Gastrocnemius medialis (tissue), 4 donors: ENCODE results near the gene FAM118B. TPM values are rescaled to one million over a fixed set of nuclear protein-coding genes. Genes with fewer than 3 reads are reported as not detected.
A peak's percentile ranks its signal among the peaks of the same experiment; 100 is the strongest.

Source experiments
- ATAC-seq, 2 donors: fragments of 150-250 bp; one replicate each; pipeline ENCODE4 v1.9.1; 2016
- DNase-seq, 2 donors: peaks; one replicate each; pipeline ENCODE4 v3.0.0-alpha.2; 2019
- H3K27ac ChIP-seq, 4 donors: fragments of 200-600 bp; sonication (generic); 1 replicate in 1 of 4; 2 replicates in 3 of 4; pipeline ENCODE4 v1.5.1; 2016 to 2018; ENCODE audit warnings: mild to moderate bottlenecking in 2 of 4, moderate library complexity in 1 of 4
- H3K27me3 ChIP-seq, 3 donors: fragments of 200-600 bp; sonication (generic) in 2 of 3; 1 replicate in 1 of 3; 2 replicates in 2 of 3; pipeline versions ENCODE4 v1.5.1 to v1.6.0; 2016 to 2019; ENCODE audit warnings: mild to moderate bottlenecking in 1 of 3, moderate library complexity in 1 of 3
- H3K36me3 ChIP-seq, 2 donors: fragments of 200-600 bp; sonication (generic) in 1 of 2; one replicate each; pipeline ENCODE4 v1.5.1; 2017 to 2018
- H3K4me1 ChIP-seq, 2 donors: fragments of 200-600 bp; sonication (generic) in 1 of 2; one replicate each; pipeline ENCODE4 v1.5.1; 2016 to 2017; ENCODE audit warnings: mild to moderate bottlenecking in 2 of 2
- H3K4me3 ChIP-seq, 4 donors: fragments of 200-600 bp; sonication (generic) in 3 of 4; 1 replicate in 1 of 4; 2 replicates in 3 of 4; pipeline ENCODE4 v1.5.1; 2016 to 2019; ENCODE audit warnings: mild to moderate bottlenecking in 2 of 4
- H3K9me3 ChIP-seq, 3 donors: fragments of 200-600 bp; sonication (generic) in 2 of 3; 1 replicate in 1 of 3; 2 replicates in 2 of 3; pipeline ENCODE4 v1.5.1; 2016 to 2019
- POLR2A ChIP-seq, 2 donors: fragments of 450-650 bp; IDR thresholded peaks; one replicate each; pipeline ENCODE4 v1.6.1; 2017; ENCODE audit warnings: antibody characterized with exemption in 2 of 2, mild to moderate bottlenecking in 2 of 2, moderate library complexity in 2 of 2
- in situ Hi-C, 4 donors: fragments of 200-750 bp; cut with MboI; loops; one replicate each; pipeline versions ENCODE4 v1.15.0 to v1.8.0; 2017; ENCODE audit warnings: low sequenced_read_pairs in 4 of 4
- intact Hi-C: fragments of 100-400 bp; cut with DNase I; formaldehyde crosslinking; loops from one replicate; pipeline ENCODE4 v1.15.1; 2023; ENCODE audit warnings: low total_unique reads
- total RNA-seq, 4 donors: library from RNA; depleted of rRNA; stranded (reverse); fragments of >200 nt; gene quantifications; one replicate each; pipeline versions ENCODE4 v1.1.0 to v1.2.3, GENCODE V29; 2016
- TF ChIP-seq, protein P1 (sequence below), 5 experiments: fragments of 450-650 bp in 3 of 5; fragments of 200-600 bp in 2 of 5; sonication (generic) in 2 of 5; IDR thresholded peaks in 4 of 5; conservative IDR thresholded peaks in 1 of 5; 1 replicate in 4 of 5; 2 replicates in 1 of 5; pipeline ENCODE4 v1.5.1; 2016 to 2019; ENCODE audit warnings: antibody characterized with exemption in 5 of 5, mild to moderate bottlenecking in 3 of 5, moderate library complexity in 3 of 5

Gene FAM118B
- total RNA-seq, 4 donors from 2014 or later = 13.6 to 32.2 (median 23.2) TPM

DNA sequence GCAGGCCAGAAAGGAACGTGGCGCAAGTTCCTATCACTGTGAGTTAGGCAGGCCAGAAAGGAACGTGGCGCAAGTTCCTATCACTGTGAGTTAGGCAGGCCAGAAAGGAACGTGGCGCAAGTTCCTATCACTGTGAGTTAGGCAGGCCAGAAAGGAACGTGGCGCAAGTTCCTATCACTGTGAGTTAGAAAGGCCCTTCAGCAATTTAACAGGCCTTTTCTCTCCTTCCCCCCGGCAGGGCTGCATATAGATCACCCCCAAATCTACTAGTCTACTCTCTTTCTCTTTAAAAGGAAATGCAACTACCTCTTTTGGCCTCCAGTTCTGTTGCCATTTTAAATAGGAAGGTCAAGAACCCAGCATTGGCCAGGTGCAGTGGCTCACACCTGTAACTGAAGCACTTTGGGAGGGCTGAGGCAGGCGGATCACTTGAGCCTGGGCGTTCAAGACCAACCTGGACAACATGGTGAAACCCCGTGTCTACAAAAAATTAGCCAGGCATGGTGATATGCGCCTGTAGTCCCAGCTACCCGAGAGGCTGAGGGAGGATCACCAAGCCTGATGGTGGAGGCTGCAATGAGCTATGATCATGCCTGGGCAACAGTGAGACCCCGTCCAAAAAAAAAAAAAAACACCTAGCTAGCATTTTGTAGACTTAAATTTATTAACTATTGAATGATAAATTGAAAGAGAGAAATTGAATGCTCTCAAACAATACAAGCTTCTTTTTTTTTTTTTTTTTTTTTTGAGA lies 14.9 kb downstream of the FAM118B start:
- Histone ChIP-seq H3K36me3 (no peaks in the 10 kb centered on the region), H3K27me3 (no peaks in the 10 kb centered on the region), H3K27ac (no peak overlapping the region), H3K4me1 (peaks cover 4 to 12% of the 10 kb centered on the region in 2 donors), H3K9me3 (no peaks in the 10 kb centered on the region), H3K4me3 (no peak overlapping the region)
- intact Hi-C loops (no loop called here), in situ Hi-C loops (loop anchor here in 1 of 4 donors (25.0 kb wide), 1 partner anchor 614 kb away; no protein-coding TSS in a partner anchor)
- DNase-seq (no peak), ATAC-seq (no peak)
- TF ChIP-seq POLR2A (IDR thresholded peaks at IDR 0.05) = no peak
- TF ChIP-seq, protein P1, sequence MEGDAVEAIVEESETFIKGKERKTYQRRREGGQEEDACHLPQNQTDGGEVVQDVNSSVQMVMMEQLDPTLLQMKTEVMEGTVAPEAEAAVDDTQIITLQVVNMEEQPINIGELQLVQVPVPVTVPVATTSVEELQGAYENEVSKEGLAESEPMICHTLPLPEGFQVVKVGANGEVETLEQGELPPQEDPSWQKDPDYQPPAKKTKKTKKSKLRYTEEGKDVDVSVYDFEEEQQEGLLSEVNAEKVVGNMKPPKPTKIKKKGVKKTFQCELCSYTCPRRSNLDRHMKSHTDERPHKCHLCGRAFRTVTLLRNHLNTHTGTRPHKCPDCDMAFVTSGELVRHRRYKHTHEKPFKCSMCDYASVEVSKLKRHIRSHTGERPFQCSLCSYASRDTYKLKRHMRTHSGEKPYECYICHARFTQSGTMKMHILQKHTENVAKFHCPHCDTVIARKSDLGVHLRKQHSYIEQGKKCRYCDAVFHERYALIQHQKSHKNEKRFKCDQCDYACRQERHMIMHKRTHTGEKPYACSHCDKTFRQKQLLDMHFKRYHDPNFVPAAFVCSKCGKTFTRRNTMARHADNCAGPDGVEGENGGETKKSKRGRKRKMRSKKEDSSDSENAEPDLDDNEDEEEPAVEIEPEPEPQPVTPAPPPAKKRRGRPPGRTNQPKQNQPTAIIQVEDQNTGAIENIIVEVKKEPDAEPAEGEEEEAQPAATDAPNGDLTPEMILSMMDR (IDR thresholded peaks at IDR 0.05 in 4 of 5, conservative IDR thresholded peaks at IDR 0.05 in 1 of 5) = no peak

DNA sequence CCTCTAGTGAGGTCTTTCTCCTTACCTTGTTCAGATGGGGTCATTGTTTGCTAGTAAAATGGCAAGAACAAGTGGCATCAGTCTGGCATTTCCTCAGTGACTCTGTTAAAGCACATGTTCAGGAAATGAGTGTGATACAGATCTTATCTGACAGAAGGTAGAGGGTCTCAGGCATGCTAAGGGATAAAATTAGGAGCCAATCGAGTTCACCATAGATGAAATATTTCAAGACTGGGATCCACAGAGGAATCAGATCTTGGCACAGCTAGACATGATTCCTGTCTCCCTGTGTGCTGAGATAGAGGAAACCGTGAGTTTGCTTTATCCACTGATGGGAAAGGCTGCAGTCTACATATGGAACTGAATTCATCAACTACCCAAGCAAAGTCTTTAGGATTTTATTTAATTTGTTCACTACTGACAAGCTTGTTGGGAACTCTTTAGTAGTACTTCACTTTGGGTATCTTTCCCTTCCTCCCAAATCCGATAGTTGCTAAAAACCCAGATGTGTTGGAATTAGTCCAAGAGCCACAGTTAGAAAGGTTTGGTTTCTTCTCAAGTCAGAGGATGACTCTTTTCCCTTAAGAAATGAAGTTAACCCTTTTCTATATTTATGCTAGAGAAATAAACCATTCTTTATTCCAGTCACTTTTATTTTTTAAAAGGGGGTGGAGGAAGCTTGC lies 18.4 kb downstream of the FAM118B start:
- ATAC-seq (no peak), DNase-seq (no peak)
- Histone ChIP-seq H3K27me3 (no peaks in the 10 kb centered on the region), H3K4me1 (peaks cover 12 to 20% of the 10 kb centered on the region in 2 donors), H3K36me3 (peaks cover 0 to 5% of the 10 kb centered on the region in 2 donors), H3K4me3 (no peak overlapping the region), H3K9me3 (no peaks in the 10 kb centered on the region), H3K27ac (no peak overlapping the region)
- intact Hi-C loops = loop anchor here (2.0 kb wide), 1 partner anchor 15 kb away; no protein-coding TSS in a partner anchor
- in situ Hi-C loops = loop anchor here in 1 of 4 donors (25.0 kb wide), 1 partner anchor 618 kb away; no protein-coding TSS in a partner anchor
- TF ChIP-seq POLR2A (IDR thresholded peaks at IDR 0.05) = no peak
- TF ChIP-seq, protein P1 (IDR thresholded peaks at IDR 0.05 in 4 of 5, conservative IDR thresholded peaks at IDR 0.05 in 1 of 5) = no peak

DNA sequence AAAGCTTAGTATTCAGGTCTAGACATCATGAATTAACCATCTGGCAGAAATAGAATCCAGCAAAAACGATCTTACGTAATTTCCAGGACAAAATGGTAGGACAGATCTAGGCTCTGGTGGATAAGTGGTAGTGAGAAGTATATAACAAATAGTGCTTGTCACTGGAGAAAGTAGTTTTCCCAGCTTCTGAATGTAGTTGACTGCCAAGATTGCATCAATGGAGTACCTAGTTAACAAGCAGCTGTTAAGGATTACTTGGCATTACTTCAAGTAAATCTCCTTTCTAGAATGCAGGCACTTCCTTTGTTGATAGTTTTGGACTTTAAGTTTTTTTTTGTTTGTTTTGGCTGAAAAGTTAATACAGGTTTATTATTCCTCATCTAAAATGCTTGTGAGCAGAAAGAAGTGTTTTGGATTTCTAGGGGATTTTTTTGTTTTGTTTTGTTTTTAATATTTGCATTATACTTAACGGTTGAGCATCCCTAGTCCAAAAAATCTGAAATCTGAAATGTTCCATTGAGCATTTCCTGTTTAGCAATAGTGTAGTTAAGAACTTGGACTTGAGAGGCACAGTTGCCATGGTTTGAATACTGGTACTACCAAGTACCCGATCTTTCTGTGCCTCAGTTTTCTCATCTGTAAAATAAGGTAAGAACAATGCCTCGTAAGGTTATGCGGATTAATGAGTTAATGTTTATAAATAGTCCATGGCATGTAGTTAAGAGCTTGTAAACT lies 20.3 kb downstream of the FAM118B start:
- Histone ChIP-seq H3K27me3 (no peaks in the 10 kb centered on the region), H3K4me3 (no peak overlapping the region), H3K27ac (peak overlapping the region in 2 of 4 donors; percentile 11 to 28), H3K36me3 (peaks cover 0 to 22% of the 10 kb centered on the region in 2 donors), H3K9me3 (no peaks in the 10 kb centered on the region), H3K4me1 (peaks cover 12 to 20% of the 10 kb centered on the region in 2 donors)
- ATAC-seq (peak; percentile 51 to 66), DNase-seq (no peak)
- no peak for TF ChIP-seq POLR2A (IDR thresholded peaks at IDR 0.05)
- TF ChIP-seq, protein P1 (IDR thresholded peaks at IDR 0.05 in 4 of 5, conservative IDR thresholded peaks at IDR 0.05 in 1 of 5) = no peak
- intact Hi-C loops (loop anchor here (2.0 kb wide), 1 partner anchor 17 kb away; no protein-coding TSS in a partner anchor), in situ Hi-C loops (loop anchor here in 1 of 4 donors (25.0 kb wide), 1 partner anchor 620 kb away; no protein-coding TSS in a partner anchor)

DNA sequence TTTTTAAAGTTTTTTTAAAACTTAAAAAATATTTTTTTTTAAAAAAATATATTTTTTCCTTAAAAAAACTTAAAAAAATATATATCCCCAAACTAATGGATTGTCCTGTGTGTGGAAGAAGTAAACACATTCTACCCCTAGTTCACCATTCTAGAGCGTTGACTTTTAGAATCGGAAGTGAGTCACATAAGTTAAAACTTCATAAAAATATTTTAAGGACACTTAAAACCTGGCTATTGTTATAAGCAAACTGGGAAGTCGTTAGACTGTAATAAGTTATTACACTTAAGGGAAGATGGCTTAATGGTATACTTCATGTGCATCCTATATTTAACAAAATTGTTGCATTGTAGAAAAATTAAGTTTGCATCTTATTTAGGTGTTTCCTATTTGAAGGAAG lies 21.1 kb downstream of the FAM118B start:
- Histone ChIP-seq H3K9me3 (no peaks in the 10 kb centered on the region), H3K36me3 (peaks cover 0 to 22% of the 10 kb centered on the region in 2 donors), H3K27me3 (no peaks in the 10 kb centered on the region), H3K4me1 (peaks cover 12 to 20% of the 10 kb centered on the region in 2 donors), H3K4me3 (no peak overlapping the region), H3K27ac (no peak overlapping the region)
- in situ Hi-C loops (loop anchor here in 1 of 4 donors (25.0 kb wide), 1 partner anchor 620 kb away; no protein-coding TSS in a partner anchor), intact Hi-C loops (no loop called here)
- TF ChIP-seq POLR2A (IDR thresholded peaks at IDR 0.05) = no peak
- TF ChIP-seq, protein P1 (IDR thresholded peaks at IDR 0.05 in 4 of 5, conservative IDR thresholded peaks at IDR 0.05 in 1 of 5) = no peak
- no peak for ATAC-seq
- no peak for DNase-seq
